ENCODE data around the gene BMP5.

BMP5 gene

GRCh38 chr6:55812509-55812908, 62.9 kb downstream of the BMP5 start:
- H3K36me3 ChIP-seq (ENCODE audit: insufficient read depth, low read length) = no peaks in the 10 kb centered on the region
- TF ChIP-seq FOXP2 (optimal IDR thresholded peaks at IDR 0.05; ENCODE audit: control extremely low read depth, extremely low read length, insufficient read depth) (no peak), EZH2 (IDR thresholded peaks at IDR 0.05) (no peak), POLR2AphosphoS5 (IDR thresholded peaks at IDR 0.05; ENCODE audit: borderline replicate concordance, low read depth, low read length) (no peak)
- no peak overlapping the region for H3K27ac ChIP-seq
- no peak overlapping the region for H3K9ac ChIP-seq (ENCODE audit: insufficient read length)
- DNase-seq (ENCODE audit: low read depth, low spot score) = no peak
- H3K4me3 ChIP-seq = no peak overlapping the region
- H3K9me3 ChIP-seq (ENCODE audit: low read depth, low read length) = no peaks in the 10 kb centered on the region

DNA sequence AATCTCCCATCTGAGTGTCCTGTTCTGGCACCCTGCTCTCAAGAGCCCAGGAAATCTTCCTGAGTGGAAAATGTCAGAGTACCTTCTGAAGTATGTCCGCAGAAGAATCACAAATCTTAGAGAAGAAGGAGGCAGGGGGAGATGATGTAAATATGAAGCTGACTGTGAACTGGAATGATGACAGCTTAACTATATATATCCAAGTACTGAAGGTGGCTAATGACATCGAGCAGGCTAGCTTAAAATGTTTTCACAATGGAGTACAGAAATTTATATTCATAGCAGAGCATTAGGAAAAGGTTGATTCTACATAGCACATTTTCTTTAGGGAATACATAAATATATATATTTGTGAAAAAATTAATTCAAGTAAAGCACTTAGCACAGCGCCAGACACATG, 64.3 kb downstream of the BMP5 start:
- Histone ChIP-seq H3K36me3 (ENCODE audit: insufficient read depth, low read length) (no peaks in the 10 kb centered on the region), H3K4me3 (no peak overlapping the region), H3K9ac (ENCODE audit: insufficient read length) (no peak overlapping the region), H3K27ac (no peak overlapping the region), H3K9me3 (ENCODE audit: low read depth, low read length) (no peaks in the 10 kb centered on the region)
- no peak for DNase-seq (ENCODE audit: low read depth, low spot score)
- no peak for TF ChIP-seq FOXP2 (optimal IDR thresholded peaks at IDR 0.05; ENCODE audit: control extremely low read depth, extremely low read length, insufficient read depth)
- no peak for TF ChIP-seq POLR2AphosphoS5 (IDR thresholded peaks at IDR 0.05; ENCODE audit: borderline replicate concordance, low read depth, low read length)
- no peak for TF ChIP-seq EZH2 (IDR thresholded peaks at IDR 0.05)

DNA sequence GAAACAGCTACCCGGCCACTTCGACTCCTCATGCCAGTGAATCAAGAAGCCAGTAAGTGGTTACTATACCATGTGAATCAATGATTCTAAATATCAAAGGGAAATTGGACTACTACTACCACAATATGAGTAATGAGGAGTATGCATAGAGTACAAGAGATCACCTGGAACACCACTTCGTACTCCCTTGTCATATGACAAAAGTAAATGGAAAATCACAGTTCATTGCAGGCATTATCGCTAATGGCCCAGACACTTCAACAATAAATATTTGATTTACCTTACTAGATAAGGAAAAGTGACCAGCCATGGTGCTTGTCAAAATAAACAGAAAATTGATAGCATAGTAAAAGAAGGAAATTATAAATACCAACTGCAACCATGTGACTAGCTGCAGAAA, 73.1 kb downstream of the BMP5 start:
- no peak for TF ChIP-seq FOXP2 (optimal IDR thresholded peaks at IDR 0.05; ENCODE audit: control extremely low read depth, extremely low read length, insufficient read depth)
- no peak for TF ChIP-seq POLR2AphosphoS5 (IDR thresholded peaks at IDR 0.05; ENCODE audit: borderline replicate concordance, low read depth, low read length)
- TF ChIP-seq EZH2 (IDR thresholded peaks at IDR 0.05) = no peak
- no peak for DNase-seq (ENCODE audit: low read depth, low spot score)
- Histone ChIP-seq H3K36me3 (ENCODE audit: insufficient read depth, low read length) (no peaks in the 10 kb centered on the region), H3K9me3 (ENCODE audit: low read depth, low read length) (no peaks in the 10 kb centered on the region), H3K9ac (ENCODE audit: insufficient read length) (no peak overlapping the region), H3K4me3 (no peak overlapping the region), H3K27ac (no peak overlapping the region)

DNA sequence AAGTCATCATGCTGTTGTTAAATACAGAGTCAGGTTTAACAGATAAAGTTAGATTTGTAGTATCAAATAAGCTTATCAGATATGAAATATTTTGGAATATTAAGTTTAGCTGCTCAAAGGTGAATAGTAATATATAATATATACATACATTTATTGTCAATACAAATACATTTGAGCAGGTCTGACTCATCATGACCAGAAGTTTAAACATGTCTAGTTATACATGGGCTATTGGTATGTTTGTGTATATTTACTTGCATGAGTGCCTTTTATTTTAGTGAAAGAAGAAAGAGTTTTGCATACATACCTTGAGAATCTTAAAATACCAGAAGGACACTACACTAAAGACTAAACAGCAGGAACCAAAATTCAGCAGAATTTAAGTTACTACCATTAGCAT, 76.8 kb downstream of the BMP5 start:
- H3K4me3 ChIP-seq = no peak overlapping the region

GRCh38 chr6:55794136-55794812, 81.1 kb downstream of the BMP5 start:
- Histone ChIP-seq H3K27ac (no peak overlapping the region), H3K4me3 (no peak overlapping the region)
- no peak for DNase-seq (ENCODE audit: low read depth, low spot score)

More for the DNA sequence above, 76.8 kb downstream of the BMP5 start:
- Histone ChIP-seq H3K27ac (no peak overlapping the region), H3K9me3 (ENCODE audit: low read depth, low read length) (no peaks in the 10 kb centered on the region), H3K36me3 (ENCODE audit: insufficient read depth, low read length) (no peaks in the 10 kb centered on the region), H3K9ac (ENCODE audit: insufficient read length) (no peak overlapping the region)
- TF ChIP-seq EZH2 (IDR thresholded peaks at IDR 0.05) (no peak), FOXP2 (optimal IDR thresholded peaks at IDR 0.05; ENCODE audit: control extremely low read depth, extremely low read length, insufficient read depth) (no peak), POLR2AphosphoS5 (IDR thresholded peaks at IDR 0.05; ENCODE audit: borderline replicate concordance, low read depth, low read length) (no peak)
- no peak for DNase-seq (ENCODE audit: low read depth, low spot score)

DNA sequence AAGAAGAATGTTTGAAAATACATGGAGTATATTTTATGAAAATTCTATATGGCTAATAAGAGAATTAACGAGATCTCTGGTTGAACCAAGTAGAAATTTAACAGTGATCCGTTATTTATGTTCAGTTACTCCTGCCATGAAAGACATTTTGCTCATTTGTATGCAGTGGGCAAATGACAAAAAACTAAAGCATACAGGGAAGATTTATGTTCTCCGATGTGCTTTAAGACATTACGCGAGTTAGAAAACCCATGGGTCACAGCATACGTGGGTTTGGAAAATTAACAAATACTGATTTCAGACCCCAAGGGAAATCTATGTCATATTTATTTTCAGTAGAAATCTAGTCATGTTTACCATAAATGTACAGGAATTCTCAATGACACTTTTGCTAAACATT, 90.1 kb downstream of the BMP5 start:
- no peak overlapping the region for H3K9ac ChIP-seq (ENCODE audit: insufficient read length)
- no peak overlapping the region for H3K4me3 ChIP-seq
- H3K9me3 ChIP-seq (ENCODE audit: low read depth, low read length) = no peaks in the 10 kb centered on the region
- no peak for TF ChIP-seq EZH2 (IDR thresholded peaks at IDR 0.05)
- no peak for TF ChIP-seq POLR2AphosphoS5 (IDR thresholded peaks at IDR 0.05; ENCODE audit: borderline replicate concordance, low read depth, low read length)
- no peak for TF ChIP-seq FOXP2 (optimal IDR thresholded peaks at IDR 0.05; ENCODE audit: control extremely low read depth, extremely low read length, insufficient read depth)
- no peak overlapping the region for H3K27ac ChIP-seq
- DNase-seq (ENCODE audit: low read depth, low spot score) = no peak
- H3K36me3 ChIP-seq (ENCODE audit: insufficient read depth, low read length) = no peaks in the 10 kb centered on the region

More at GRCh38 chr6:55794136-55794812, 81.1 kb downstream of the BMP5 start:
- no peak overlapping the region for H3K9ac ChIP-seq (ENCODE audit: insufficient read length)
- H3K9me3 ChIP-seq (ENCODE audit: low read depth, low read length) = no peaks in the 10 kb centered on the region
- no peaks in the 10 kb centered on the region for H3K36me3 ChIP-seq (ENCODE audit: insufficient read depth, low read length)
- TF ChIP-seq FOXP2 (optimal IDR thresholded peaks at IDR 0.05; ENCODE audit: control extremely low read depth, extremely low read length, insufficient read depth) (no peak), POLR2AphosphoS5 (IDR thresholded peaks at IDR 0.05; ENCODE audit: borderline replicate concordance, low read depth, low read length) (no peak)

- Histone ChIP-seq H3K36me3 (ENCODE audit: insufficient read depth, low read length) (no peaks in the 10 kb centered on the region), H3K9me3 (ENCODE audit: low read depth, low read length) (no peaks in the 10 kb centered on the region), H3K9ac (ENCODE audit: insufficient read length) (no peak overlapping the region), H3K4me3 (no peak overlapping the region), H3K27ac (no peak overlapping the region)
- TF ChIP-seq FOXP2 (optimal IDR thresholded peaks at IDR 0.05; ENCODE audit: control extremely low read depth, extremely low read length, insufficient read depth) = no peak
- no peak for TF ChIP-seq EZH2 (IDR thresholded peaks at IDR 0.05)
- no peak for TF ChIP-seq POLR2AphosphoS5 (IDR thresholded peaks at IDR 0.05; ENCODE audit: borderline replicate concordance, low read depth, low read length)
- DNase-seq (ENCODE audit: low read depth, low spot score) = no peak
Measured at GRCh38 chr6:55782275-55782674, 93.1 kb downstream of the BMP5 start.

GRCh38 chr6:55778705-55779104, 96.7 kb downstream of the BMP5 start:
- Histone ChIP-seq H3K36me3 (ENCODE audit: insufficient read depth, low read length) (no peaks in the 10 kb centered on the region), H3K9me3 (ENCODE audit: low read depth, low read length) (no peaks in the 10 kb centered on the region), H3K27ac (no peak overlapping the region), H3K9ac (ENCODE audit: insufficient read length) (no peak overlapping the region), H3K4me3 (no peak overlapping the region)
- DNase-seq (ENCODE audit: low read depth, low spot score) = no peak
- TF ChIP-seq EZH2 (IDR thresholded peaks at IDR 0.05) (no peak), POLR2AphosphoS5 (IDR thresholded peaks at IDR 0.05; ENCODE audit: borderline replicate concordance, low read depth, low read length) (no peak), FOXP2 (optimal IDR thresholded peaks at IDR 0.05; ENCODE audit: control extremely low read depth, extremely low read length, insufficient read depth) (no peak)

DNA sequence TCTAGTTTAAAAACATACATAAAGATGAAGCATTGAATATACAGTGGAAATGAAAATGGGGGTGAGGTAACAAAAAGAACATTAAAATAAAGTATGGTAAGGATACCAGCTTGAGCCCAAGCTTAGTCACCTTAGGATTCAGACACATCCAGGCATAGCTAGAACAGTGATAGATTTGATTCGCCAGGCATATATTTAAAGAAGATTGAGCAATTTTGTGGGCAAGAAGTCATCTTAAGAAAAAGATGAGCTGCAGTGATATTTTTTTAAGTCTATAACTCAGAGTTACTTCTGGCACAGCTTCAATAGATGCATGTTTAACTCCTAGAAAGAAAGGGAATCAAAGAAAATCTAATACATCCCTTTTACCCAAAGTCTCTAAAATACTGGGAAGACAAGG, 97.9 kb downstream of the BMP5 start:
- H3K9me3 ChIP-seq (ENCODE audit: low read depth, low read length) = no peaks in the 10 kb centered on the region
- no peak for DNase-seq (ENCODE audit: low read depth, low spot score)
- H3K36me3 ChIP-seq (ENCODE audit: insufficient read depth, low read length) = no peaks in the 10 kb centered on the region
- H3K4me3 ChIP-seq = no peak overlapping the region
- no peak overlapping the region for H3K27ac ChIP-seq
- no peak overlapping the region for H3K9ac ChIP-seq (ENCODE audit: insufficient read length)
- TF ChIP-seq FOXP2 (optimal IDR thresholded peaks at IDR 0.05; ENCODE audit: control extremely low read depth, extremely low read length, insufficient read depth) (no peak), POLR2AphosphoS5 (IDR thresholded peaks at IDR 0.05; ENCODE audit: borderline replicate concordance, low read depth, low read length) (no peak), EZH2 (IDR thresholded peaks at IDR 0.05) (no peak)
